ENCODE measurements around the gene LRMDA. TPM values are rescaled to one million over a fixed set of nuclear protein-coding genes. Genes with fewer than 3 reads are reported as not detected.
A peak's percentile ranks its signal among the peaks of the same experiment; 100 is the strongest.

LRMDA gene
- total RNA-seq, 1 donor from 2014 or later: 0.96 TPM

GRCh38 chr10:76252733-76253132 is 821.3 kb downstream of the LRMDA start:
- no peak overlapping the region for H3K27ac ChIP-seq
- DNase-seq (ENCODE audit: low spot score in 2 of 2): no peak
- H3K4me1 ChIP-seq: no peaks in the 10 kb centered on the region

GRCh38 chr10:76255241-76255640 is 823.8 kb downstream of the LRMDA start:
- DNase-seq (ENCODE audit: low spot score in 2 of 2): no peak
- intact Hi-C loops (cut with DNase I): no loop called here
- Histone ChIP-seq H3K27me3 (no peaks in the 10 kb centered on the region), H3K9me3 (peaks cover 4 to 6% of the 10 kb centered on the region in 2 donors), H3K27ac (peak overlapping the region; percentile 16 to 35), H3K4me1 (no peaks in the 10 kb centered on the region), H3K36me3 (no peaks in the 10 kb centered on the region), H3K4me3 (no peak overlapping the region)
- TF ChIP-seq, protein P1, sequence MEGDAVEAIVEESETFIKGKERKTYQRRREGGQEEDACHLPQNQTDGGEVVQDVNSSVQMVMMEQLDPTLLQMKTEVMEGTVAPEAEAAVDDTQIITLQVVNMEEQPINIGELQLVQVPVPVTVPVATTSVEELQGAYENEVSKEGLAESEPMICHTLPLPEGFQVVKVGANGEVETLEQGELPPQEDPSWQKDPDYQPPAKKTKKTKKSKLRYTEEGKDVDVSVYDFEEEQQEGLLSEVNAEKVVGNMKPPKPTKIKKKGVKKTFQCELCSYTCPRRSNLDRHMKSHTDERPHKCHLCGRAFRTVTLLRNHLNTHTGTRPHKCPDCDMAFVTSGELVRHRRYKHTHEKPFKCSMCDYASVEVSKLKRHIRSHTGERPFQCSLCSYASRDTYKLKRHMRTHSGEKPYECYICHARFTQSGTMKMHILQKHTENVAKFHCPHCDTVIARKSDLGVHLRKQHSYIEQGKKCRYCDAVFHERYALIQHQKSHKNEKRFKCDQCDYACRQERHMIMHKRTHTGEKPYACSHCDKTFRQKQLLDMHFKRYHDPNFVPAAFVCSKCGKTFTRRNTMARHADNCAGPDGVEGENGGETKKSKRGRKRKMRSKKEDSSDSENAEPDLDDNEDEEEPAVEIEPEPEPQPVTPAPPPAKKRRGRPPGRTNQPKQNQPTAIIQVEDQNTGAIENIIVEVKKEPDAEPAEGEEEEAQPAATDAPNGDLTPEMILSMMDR (IDR thresholded peaks at IDR 0.05): no peak

More at GRCh38 chr10:76252733-76253132, 821.3 kb downstream of the LRMDA start:
- intact Hi-C loops (cut with DNase I): no loop called here
- H3K27me3 ChIP-seq: no peaks in the 10 kb centered on the region
- H3K4me3 ChIP-seq: no peak overlapping the region
- H3K36me3 ChIP-seq: no peaks in the 10 kb centered on the region
- no peaks in the 10 kb centered on the region for H3K9me3 ChIP-seq
- TF ChIP-seq, protein P1 (IDR thresholded peaks at IDR 0.05): no peak

GRCh38 chr10:76257816-76258215 is 826.4 kb downstream of the LRMDA start:
- Histone ChIP-seq H3K27me3 (no peaks in the 10 kb centered on the region), H3K36me3 (no peaks in the 10 kb centered on the region), H3K9me3 (peaks cover 9 to 10% of the 10 kb centered on the region in 2 donors), H3K4me3 (no peak overlapping the region), H3K4me1 (no peaks in the 10 kb centered on the region), H3K27ac (no peak overlapping the region)
- intact Hi-C loops (cut with DNase I): no loop called here
- DNase-seq (ENCODE audit: low spot score in 2 of 2): no peak
- TF ChIP-seq, protein P1 (IDR thresholded peaks at IDR 0.05): no peak

- TF ChIP-seq, protein P1 (IDR thresholded peaks at IDR 0.05): no peak
- Histone ChIP-seq H3K4me3 (no peak overlapping the region), H3K9me3 (peaks cover 0 to 2% of the 10 kb centered on the region in 2 donors), H3K27ac (no peak overlapping the region), H3K36me3 (no peaks in the 10 kb centered on the region), H3K4me1 (no peaks in the 10 kb centered on the region), H3K27me3 (no peaks in the 10 kb centered on the region)
- no peak for DNase-seq (ENCODE audit: low spot score in 2 of 2)
- intact Hi-C loops (cut with DNase I): no loop called here
These were observed 834.2 kb downstream of the LRMDA start for GRCh38 chr10:76265441-76266113.

DNA sequence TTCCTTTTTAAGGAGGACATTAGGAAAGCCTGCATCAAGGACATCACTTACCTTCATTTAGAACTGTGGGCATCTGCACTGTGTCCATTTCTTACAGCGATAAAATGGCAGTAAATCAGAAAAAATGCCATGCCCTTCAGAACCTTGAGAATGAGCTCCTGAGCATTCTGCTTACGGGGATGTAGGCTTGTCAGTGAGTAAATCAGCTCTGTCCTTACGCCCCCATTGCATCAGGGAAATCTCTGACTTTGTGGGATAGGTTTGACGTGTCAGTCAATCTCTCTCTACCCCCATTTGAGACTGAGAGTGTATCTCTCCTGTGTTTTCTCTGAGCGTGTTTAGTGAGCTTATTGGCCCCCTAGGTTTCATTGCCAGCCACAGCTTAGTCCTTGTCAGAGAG is 837.1 kb downstream of the LRMDA start:
- no peak for DNase-seq (ENCODE audit: low spot score in 2 of 2)
- Histone ChIP-seq H3K4me3 (no peak overlapping the region), H3K36me3 (no peaks in the 10 kb centered on the region), H3K9me3 (no peaks in the 10 kb centered on the region), H3K27ac (no peak overlapping the region), H3K4me1 (no peaks in the 10 kb centered on the region), H3K27me3 (no peaks in the 10 kb centered on the region)
- intact Hi-C loops (cut with DNase I): no loop called here
- TF ChIP-seq, protein P1 (IDR thresholded peaks at IDR 0.05): no peak

All from ascending aorta (tissue), 2 donors.